ENCODE measurements around the gene INTS3.

DNA sequence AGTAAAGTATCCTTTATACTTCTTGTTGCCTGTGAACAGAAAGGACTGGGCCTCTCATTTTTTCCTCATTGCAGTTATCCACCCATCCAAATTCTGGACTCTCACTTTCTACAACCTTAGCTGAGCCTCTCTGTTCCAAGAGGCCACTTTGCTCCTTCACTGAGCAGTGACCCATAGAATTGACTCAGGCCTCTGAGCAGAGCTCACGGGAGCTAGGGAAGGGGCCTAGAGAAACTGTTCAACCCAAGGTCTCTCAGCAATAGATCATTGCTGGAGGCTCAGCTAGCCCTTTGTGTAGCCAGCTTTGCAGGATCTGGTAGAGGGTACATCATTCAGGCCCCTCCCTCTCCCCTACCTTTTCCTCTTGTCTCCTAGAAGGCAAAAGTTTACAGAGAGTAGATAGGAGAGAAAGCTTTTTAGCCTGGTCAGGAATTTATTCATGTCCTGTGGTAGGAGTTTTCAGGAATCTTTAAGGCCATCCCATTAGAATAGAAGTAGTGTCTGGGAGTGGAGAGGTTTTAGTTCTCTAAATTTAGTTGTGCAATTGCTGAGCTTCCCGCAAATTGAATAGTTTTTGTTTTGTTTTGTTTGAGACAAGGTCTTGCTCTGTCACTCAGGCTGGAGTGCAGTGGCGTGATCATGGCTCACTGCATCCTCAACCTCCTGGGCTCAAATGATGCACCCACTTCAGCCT is 6.7 kb downstream of the INTS3 start:
- TF ChIP-seq RORB (CRISPR knock-in tag; IDR thresholded peaks at IDR 0.05) (no peak), TEAD1 (CRISPR knock-in tag; IDR thresholded peaks at IDR 0.05) (no peak), CREM (CRISPR knock-in tag; IDR thresholded peaks at IDR 0.05) (no peak), NR2C2 (CRISPR knock-in tag; IDR thresholded peaks at IDR 0.05) (no peak), ESRRA (CRISPR knock-in tag; IDR thresholded peaks at IDR 0.05; ENCODE audit: borderline replicate concordance) (no peak), ZNF263 (CRISPR knock-in tag; IDR thresholded peaks at IDR 0.05; ENCODE audit: low read depth) (no peak), ZNF121 (CRISPR knock-in tag; IDR thresholded peaks at IDR 0.05) (no peak)
- TF ChIP-seq, protein P1, sequence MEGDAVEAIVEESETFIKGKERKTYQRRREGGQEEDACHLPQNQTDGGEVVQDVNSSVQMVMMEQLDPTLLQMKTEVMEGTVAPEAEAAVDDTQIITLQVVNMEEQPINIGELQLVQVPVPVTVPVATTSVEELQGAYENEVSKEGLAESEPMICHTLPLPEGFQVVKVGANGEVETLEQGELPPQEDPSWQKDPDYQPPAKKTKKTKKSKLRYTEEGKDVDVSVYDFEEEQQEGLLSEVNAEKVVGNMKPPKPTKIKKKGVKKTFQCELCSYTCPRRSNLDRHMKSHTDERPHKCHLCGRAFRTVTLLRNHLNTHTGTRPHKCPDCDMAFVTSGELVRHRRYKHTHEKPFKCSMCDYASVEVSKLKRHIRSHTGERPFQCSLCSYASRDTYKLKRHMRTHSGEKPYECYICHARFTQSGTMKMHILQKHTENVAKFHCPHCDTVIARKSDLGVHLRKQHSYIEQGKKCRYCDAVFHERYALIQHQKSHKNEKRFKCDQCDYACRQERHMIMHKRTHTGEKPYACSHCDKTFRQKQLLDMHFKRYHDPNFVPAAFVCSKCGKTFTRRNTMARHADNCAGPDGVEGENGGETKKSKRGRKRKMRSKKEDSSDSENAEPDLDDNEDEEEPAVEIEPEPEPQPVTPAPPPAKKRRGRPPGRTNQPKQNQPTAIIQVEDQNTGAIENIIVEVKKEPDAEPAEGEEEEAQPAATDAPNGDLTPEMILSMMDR (IDR thresholded peaks at IDR 0.05) = no peak
- TF ChIP-seq, protein P2, sequence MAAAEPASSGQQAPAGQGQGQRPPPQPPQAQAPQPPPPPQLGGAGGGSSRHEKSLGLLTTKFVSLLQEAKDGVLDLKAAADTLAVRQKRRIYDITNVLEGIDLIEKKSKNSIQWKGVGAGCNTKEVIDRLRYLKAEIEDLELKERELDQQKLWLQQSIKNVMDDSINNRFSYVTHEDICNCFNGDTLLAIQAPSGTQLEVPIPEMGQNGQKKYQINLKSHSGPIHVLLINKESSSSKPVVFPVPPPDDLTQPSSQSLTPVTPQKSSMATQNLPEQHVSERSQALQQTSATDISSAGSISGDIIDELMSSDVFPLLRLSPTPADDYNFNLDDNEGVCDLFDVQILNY (CRISPR knock-in tag; IDR thresholded peaks at IDR 0.05) = no peak
- TF ChIP-seq, protein P3, sequence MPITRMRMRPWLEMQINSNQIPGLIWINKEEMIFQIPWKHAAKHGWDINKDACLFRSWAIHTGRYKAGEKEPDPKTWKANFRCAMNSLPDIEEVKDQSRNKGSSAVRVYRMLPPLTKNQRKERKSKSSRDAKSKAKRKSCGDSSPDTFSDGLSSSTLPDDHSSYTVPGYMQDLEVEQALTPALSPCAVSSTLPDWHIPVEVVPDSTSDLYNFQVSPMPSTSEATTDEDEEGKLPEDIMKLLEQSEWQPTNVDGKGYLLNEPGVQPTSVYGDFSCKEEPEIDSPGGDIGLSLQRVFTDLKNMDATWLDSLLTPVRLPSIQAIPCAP (CRISPR knock-in tag; IDR thresholded peaks at IDR 0.05) = no peak
- TF ChIP-seq, protein P4, sequence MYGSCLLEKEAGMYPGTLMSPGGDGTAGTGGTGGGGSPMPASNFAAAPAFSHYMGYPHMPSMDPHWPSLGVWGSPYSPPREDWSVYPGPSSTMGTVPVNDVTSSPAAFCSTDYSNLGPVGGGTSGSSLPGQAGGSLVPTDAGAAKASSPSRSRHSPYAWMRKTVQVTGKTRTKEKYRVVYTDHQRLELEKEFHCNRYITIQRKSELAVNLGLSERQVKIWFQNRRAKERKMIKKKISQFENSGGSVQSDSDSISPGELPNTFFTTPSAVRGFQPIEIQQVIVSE (CRISPR knock-in tag; IDR thresholded peaks at IDR 0.05; ENCODE audit: borderline replicate concordance) = no peak
- TF ChIP-seq, protein P5, sequence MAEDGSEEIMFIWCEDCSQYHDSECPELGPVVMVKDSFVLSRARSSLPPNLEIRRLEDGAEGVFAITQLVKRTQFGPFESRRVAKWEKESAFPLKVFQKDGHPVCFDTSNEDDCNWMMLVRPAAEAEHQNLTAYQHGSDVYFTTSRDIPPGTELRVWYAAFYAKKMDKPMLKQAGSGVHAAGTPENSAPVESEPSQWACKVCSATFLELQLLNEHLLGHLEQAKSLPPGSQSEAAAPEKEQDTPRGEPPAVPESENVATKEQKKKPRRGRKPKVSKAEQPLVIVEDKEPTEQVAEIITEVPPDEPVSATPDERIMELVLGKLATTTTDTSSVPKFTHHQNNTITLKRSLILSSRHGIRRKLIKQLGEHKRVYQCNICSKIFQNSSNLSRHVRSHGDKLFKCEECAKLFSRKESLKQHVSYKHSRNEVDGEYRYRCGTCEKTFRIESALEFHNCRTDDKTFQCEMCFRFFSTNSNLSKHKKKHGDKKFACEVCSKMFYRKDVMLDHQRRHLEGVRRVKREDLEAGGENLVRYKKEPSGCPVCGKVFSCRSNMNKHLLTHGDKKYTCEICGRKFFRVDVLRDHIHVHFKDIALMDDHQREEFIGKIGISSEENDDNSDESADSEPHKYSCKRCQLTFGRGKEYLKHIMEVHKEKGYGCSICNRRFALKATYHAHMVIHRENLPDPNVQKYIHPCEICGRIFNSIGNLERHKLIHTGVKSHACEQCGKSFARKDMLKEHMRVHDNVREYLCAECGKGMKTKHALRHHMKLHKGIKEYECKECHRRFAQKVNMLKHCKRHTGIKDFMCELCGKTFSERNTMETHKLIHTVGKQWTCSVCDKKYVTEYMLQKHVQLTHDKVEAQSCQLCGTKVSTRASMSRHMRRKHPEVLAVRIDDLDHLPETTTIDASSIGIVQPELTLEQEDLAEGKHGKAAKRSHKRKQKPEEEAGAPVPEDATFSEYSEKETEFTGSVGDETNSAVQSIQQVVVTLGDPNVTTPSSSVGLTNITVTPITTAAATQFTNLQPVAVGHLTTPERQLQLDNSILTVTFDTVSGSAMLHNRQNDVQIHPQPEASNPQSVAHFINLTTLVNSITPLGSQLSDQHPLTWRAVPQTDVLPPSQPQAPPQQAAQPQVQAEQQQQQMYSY (CRISPR knock-in tag; IDR thresholded peaks at IDR 0.05) = no peak
